ENCODE results near the gene MBTPS1. TPM values are rescaled to one million over a fixed set of nuclear protein-coding genes. Genes with fewer than 3 reads are reported as not detected.

Gene MBTPS1
- total RNA-seq, 4 donors from 2014 or later = 70.0 to 116 (median 86.5) TPM

DNA sequence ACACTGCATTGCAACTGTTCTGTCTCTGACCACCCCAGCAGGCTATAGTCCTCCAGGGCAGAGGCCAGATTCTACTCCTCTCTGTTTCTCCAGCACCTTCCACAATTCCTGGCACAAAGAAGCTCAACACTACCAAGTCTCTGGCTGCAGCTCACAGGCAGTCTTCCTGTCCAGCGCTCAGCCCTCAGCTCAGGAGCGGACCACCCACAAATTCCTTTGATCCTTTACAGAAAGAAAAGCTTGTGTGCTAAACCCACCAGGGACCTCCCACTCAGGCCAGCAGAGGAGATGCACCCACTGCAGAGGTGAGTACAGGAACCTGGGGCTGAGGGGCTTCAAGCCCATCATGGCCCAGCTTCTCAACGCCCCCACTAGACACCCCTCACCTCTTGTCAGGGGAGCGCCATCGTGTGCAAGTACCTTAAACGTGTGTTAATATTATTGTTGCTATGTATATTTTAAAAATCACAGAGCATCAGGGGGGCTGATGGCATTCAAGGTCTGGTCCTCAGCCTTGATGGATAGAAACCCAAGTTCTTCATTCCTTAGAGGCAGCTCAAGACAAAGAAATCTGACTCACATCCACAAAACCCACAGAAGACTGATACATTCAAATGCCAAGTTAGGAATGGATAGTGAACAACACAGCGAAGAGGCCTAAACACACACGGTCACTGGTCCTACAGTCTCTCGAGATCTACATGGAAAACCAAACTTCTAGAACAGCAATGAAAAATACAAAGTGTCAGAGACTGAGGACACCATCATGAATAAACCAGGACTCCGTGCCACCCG is 19.8 kb upstream of the MBTPS1 start:
- H3K36me3 ChIP-seq = no peaks in the 10 kb centered on the region
- WGBS = 89% methylated on average over 11 of the region's 11 CpGs
- H3K4me1 ChIP-seq = peaks cover 6% of the 10 kb centered on the region
- H3K9me3 ChIP-seq = no peaks in the 10 kb centered on the region
- H3K27me3 ChIP-seq = no peaks in the 10 kb centered on the region
- no peak overlapping the region for H3K27ac ChIP-seq
- no peak for TF ChIP-seq CTCF (IDR thresholded peaks at IDR 0.05)
- no peak for TF ChIP-seq POLR2A (IDR thresholded peaks at IDR 0.05)
- TF ChIP-seq EP300 (IDR thresholded peaks at IDR 0.05) = no peak
- no peak for TF ChIP-seq POLR2AphosphoS5 (IDR thresholded peaks at IDR 0.05)
- H3K4me3 ChIP-seq = no peak overlapping the region
- no peak for DNase-seq (ENCODE audit: low spot score in 2 of 2)

- Histone ChIP-seq H3K27ac (no peak overlapping the region), H3K9me3 (no peaks in the 10 kb centered on the region), H3K36me3 (peaks cover 31% of the 10 kb centered on the region), H3K27me3 (no peaks in the 10 kb centered on the region), H3K4me1 (no peaks in the 10 kb centered on the region), H3K4me3 (no peak overlapping the region)
- WGBS = 91% methylated on average over 7 of the region's 7 CpGs
- no peak for DNase-seq (ENCODE audit: low spot score in 2 of 2)
- TF ChIP-seq POLR2A (IDR thresholded peaks at IDR 0.05) = no peak
These were observed 16.0 kb upstream of the MBTPS1 start for GRCh38 chr16:84132527-84133285.

- DNase-seq (ENCODE audit: low spot score in 2 of 2) = no peak
- 85% methylated on average over 5 of the region's 5 CpGs for WGBS
- no peaks in the 10 kb centered on the region for H3K27me3 ChIP-seq
- H3K36me3 ChIP-seq = peaks cover 33% of the 10 kb centered on the region
- no peaks in the 10 kb centered on the region for H3K4me1 ChIP-seq
- TF ChIP-seq CTCF (IDR thresholded peaks at IDR 0.05) (no peak), EP300 (IDR thresholded peaks at IDR 0.05) (no peak), POLR2A (IDR thresholded peaks at IDR 0.05) (no peak), POLR2AphosphoS5 (IDR thresholded peaks at IDR 0.05) (no peak)
- no peak overlapping the region for H3K27ac ChIP-seq
- no peaks in the 10 kb centered on the region for H3K9me3 ChIP-seq
- H3K4me3 ChIP-seq = no peak overlapping the region
These were observed 14.4 kb upstream of the MBTPS1 start for GRCh38 chr16:84131117-84131516.

DNA sequence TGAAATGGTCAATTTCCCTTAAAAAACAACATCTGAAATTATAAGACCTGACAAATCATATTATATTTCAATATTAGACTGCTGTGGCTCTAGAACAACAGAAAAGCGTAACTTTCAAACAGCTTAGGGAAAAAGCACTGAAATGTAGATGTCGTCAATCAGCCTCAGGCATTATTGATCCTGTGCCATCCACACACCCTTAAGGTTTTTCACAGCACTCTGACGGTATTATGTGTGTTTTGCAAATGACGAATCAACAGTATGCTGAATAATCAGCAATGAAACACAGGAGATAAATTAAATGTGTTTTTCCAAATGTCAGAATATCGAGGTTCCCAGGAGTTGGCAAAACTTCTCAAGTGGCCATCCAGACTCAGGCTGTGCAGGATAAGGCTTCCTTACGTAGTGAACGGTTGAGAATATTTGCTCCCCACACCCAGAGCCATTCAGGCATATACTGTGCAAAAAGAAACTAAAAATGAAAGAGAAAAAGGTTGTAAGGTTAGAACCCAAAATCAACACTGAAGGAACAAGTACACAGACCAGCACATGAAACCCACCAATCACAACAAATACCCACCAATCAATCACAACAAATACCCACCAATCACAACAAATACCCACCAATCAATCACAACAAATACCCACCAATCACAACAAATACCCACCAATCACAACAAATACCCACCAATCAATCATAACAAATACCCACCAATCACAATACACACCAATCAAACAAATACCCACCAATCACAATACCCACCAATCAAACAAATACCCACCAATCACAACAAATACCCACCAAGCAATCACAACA is 7.7 kb upstream of the MBTPS1 start:
- Histone ChIP-seq H3K36me3 (peaks cover 37% of the 10 kb centered on the region), H3K27ac (no peak overlapping the region), H3K4me3 (no peak overlapping the region), H3K27me3 (no peaks in the 10 kb centered on the region), H3K4me1 (peaks cover 3% of the 10 kb centered on the region), H3K9me3 (no peaks in the 10 kb centered on the region)
- TF ChIP-seq POLR2A (IDR thresholded peaks at IDR 0.05) (no peak), POLR2AphosphoS5 (IDR thresholded peaks at IDR 0.05) (no peak), EP300 (IDR thresholded peaks at IDR 0.05) (no peak), CTCF (IDR thresholded peaks at IDR 0.05) (no peak)
- DNase-seq (ENCODE audit: low spot score in 2 of 2) = no peak
- 84% methylated on average over 7 of the region's 7 CpGs for WGBS

DNA sequence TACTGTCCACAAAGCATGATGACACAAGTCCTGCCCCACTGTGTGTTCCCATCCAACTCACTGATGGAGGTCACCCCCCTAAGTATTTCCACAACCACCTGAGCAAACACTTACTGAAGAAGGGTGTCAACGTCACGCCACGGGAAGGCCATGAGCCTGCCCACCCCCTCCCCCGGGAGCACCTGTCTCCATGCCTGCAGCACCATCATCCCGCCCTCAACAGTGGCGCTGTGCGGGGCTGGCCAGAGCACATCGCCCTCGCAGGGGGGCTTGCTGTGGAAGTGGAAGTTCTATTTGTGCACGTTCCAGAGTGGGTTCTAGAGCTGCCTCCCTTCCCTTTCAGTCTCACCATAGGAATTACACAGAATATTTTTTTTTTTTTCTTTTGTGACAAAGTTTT is 4.3 kb upstream of the MBTPS1 start:
- DNase-seq (ENCODE audit: low spot score in 2 of 2) = no peak
- no peak overlapping the region for H3K4me3 ChIP-seq
- H3K27me3 ChIP-seq = no peaks in the 10 kb centered on the region
- TF ChIP-seq POLR2AphosphoS5 (IDR thresholded peaks at IDR 0.05) (no peak), EP300 (IDR thresholded peaks at IDR 0.05) (no peak), CTCF (IDR thresholded peaks at IDR 0.05) (no peak), POLR2A (IDR thresholded peaks at IDR 0.05) (no peak)
- 86% methylated on average over 10 of the region's 10 CpGs for WGBS
- no peak overlapping the region for H3K27ac ChIP-seq
- peaks cover 18% of the 10 kb centered on the region for H3K4me1 ChIP-seq
- H3K9me3 ChIP-seq = no peaks in the 10 kb centered on the region
- H3K36me3 ChIP-seq = peaks cover 20% of the 10 kb centered on the region

Data from suprapubic skin (tissue), 4 donors.